A673 (cell line): ENCODE results near the gene SIM2. TPM values are rescaled to one million over a fixed set of nuclear protein-coding genes. Genes with fewer than 3 reads are reported as not detected.
A peak's percentile ranks its signal among the peaks of the same experiment; 100 is the strongest.

Experiments
- BruUV-seq: library from RNA; stranded (reverse); fragments of 400-500 nt; replicated peaks from 2 replicates; lab custom pipeline; 2021; lab: Mats Ljungman, UMichigan
- CTCF ChIA-PET: fragments of 300-600 bp; sonication (Branson Sonifier 250); formaldehyde crosslinking; loops from one replicate; lab custom pipeline; 2022; ENCODE audit warnings: antibody characterized with exemption; lab: Charles Lee
- POLR2A ChIA-PET: fragments of 300-600 bp; sonication (Branson Sonifier 250); formaldehyde crosslinking; loops from one replicate; lab custom pipeline; 2022; ENCODE audit warnings: antibody characterized with exemption; ENCODE audit not compliant: low non-redundant PET; lab: Charles Lee
- DNase-seq: peaks from one replicate; pipeline ENCODE4 v3.0.0-alpha.2; 2015; ENCODE audit warnings: low spot score
- H3K27ac ChIP-seq: fragments of 200-600 bp; sonication (generic); 2 replicates; pipeline ENCODE4 v1.5.1; 2016; ENCODE audit warnings: mixed run types, low read depth, mild to moderate bottlenecking, mixed read lengths, antibody characterized with exemption, low read length; ENCODE audit not compliant: poor library complexity, severe bottlenecking
- H3K27me3 ChIP-seq: fragments of 200-600 bp; sonication (generic); replicated peaks from 2 replicates; pipeline ENCODE4 v1.6.1; 2017; ENCODE audit warnings: mixed run types, low read depth, mild to moderate bottlenecking, mixed read lengths, antibody characterized with exemption, low read length; ENCODE audit not compliant: insufficient read depth, poor library complexity
- H3K36me3 ChIP-seq: fragments of 200-600 bp; sonication (generic); 2 replicates; pipeline ENCODE4 v1.6.1; 2016; ENCODE audit warnings: mixed run types, mild to moderate bottlenecking, mixed read lengths, antibody characterized with exemption, low read length; ENCODE audit not compliant: insufficient read depth, poor library complexity, severe bottlenecking
- H3K4me1 ChIP-seq: fragments of 200-600 bp; sonication (generic); 2 replicates; pipeline ENCODE4 v1.6.1; 2017; ENCODE audit warnings: mixed run types, mild to moderate bottlenecking, mixed read lengths, antibody characterized with exemption, low read length; ENCODE audit not compliant: insufficient read depth, poor library complexity, severe bottlenecking
- H3K4me3 ChIP-seq: fragments of 200-600 bp; sonication (generic); 2 replicates; pipeline ENCODE4 v1.5.1; 2016; ENCODE audit warnings: low read depth, mixed run types, mild to moderate bottlenecking, mixed read lengths, low read length; ENCODE audit not compliant: poor library complexity, severe bottlenecking
- H3K9me3 ChIP-seq: fragments of 200-600 bp; sonication (generic); 2 replicates; pipeline ENCODE4 v1.6.1; 2016; ENCODE audit warnings: mixed run types, low read depth, mild to moderate bottlenecking, mixed read lengths, antibody characterized with exemption, low read length; ENCODE audit not compliant: poor library complexity, severe bottlenecking
- EZH2 ChIP-seq: fragments of 200-600 bp; sonication (generic); IDR thresholded peaks from 2 replicates; pipeline ENCODE4 v1.6.1; 2017; ENCODE audit warnings: borderline replicate concordance, low read depth, mild to moderate bottlenecking, mixed read lengths, antibody characterized with exemption, low read length; ENCODE audit not compliant: poor library complexity, severe bottlenecking
- intact Hi-C: fragments of 100-400 bp; cut with micrococcal nuclease; formaldehyde crosslinking; loops from one replicate; pipeline ENCODE4 v1.10.0; 2022; ENCODE audit not compliant: unreplicated experiment
- total RNA-seq: library from RNA; stranded (reverse); gene quantifications from 2 replicates; pipeline ENCODE4 v1.2.3, GENCODE V29; 2021
- TF ChIP-seq, protein P1 (sequence below): fragments of 300-800, 200-600 bp; sonication (generic); conservative IDR thresholded peaks from 2 replicates; pipeline ENCODE4 v1.5.1; 2017; ENCODE audit warnings: low read depth, mild to moderate bottlenecking, antibody characterized with exemption, low read length, moderate library complexity, mixed read lengths

SIM2 gene
- total RNA-seq, 1 experiment from 2014 or later: 42.7 TPM

GRCh38 chr21:36785615-36786014 is 86.7 kb downstream of the SIM2 start:
- H3K4me3 ChIP-seq: no peak overlapping the region
- no TSS peak for BruUV-seq
- no peak for DNase-seq
- no peak overlapping the region for H3K27ac ChIP-seq
- ChIA-PET POLR2A (no interaction called here), CTCF (no interaction called here)
- intact Hi-C loops: no loop called here
- no peaks in the 10 kb centered on the region for H3K9me3 ChIP-seq
- H3K4me1 ChIP-seq: peaks cover 16% of the 10 kb centered on the region
- H3K27me3 ChIP-seq: no peaks in the 10 kb centered on the region
- no peaks in the 10 kb centered on the region for H3K36me3 ChIP-seq
- TF ChIP-seq, protein P1, sequence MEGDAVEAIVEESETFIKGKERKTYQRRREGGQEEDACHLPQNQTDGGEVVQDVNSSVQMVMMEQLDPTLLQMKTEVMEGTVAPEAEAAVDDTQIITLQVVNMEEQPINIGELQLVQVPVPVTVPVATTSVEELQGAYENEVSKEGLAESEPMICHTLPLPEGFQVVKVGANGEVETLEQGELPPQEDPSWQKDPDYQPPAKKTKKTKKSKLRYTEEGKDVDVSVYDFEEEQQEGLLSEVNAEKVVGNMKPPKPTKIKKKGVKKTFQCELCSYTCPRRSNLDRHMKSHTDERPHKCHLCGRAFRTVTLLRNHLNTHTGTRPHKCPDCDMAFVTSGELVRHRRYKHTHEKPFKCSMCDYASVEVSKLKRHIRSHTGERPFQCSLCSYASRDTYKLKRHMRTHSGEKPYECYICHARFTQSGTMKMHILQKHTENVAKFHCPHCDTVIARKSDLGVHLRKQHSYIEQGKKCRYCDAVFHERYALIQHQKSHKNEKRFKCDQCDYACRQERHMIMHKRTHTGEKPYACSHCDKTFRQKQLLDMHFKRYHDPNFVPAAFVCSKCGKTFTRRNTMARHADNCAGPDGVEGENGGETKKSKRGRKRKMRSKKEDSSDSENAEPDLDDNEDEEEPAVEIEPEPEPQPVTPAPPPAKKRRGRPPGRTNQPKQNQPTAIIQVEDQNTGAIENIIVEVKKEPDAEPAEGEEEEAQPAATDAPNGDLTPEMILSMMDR: no peak
- TF ChIP-seq EZH2: no peak

DNA sequence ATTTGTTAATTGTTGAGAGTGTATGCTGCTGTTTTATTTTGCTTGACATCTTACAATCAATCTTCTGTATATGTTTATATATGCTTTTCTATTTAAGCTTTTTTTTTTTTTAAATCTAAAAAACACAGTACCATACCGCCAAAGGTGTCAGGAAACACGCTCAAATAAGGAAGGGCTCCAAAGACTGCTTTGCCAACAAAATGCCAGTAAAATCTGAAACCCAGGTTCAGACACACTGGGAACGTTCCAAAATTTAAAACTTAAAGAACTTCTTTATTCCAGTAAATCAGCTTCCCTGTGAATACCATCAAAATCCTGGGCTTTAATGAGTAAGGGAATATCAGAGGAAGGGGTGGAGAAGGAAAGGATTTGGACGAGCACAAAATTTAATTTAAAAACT is 87.3 kb downstream of the SIM2 start:
- Histone ChIP-seq H3K36me3 (no peaks in the 10 kb centered on the region), H3K4me1 (peaks cover 16% of the 10 kb centered on the region), H3K9me3 (no peaks in the 10 kb centered on the region), H3K27me3 (no peaks in the 10 kb centered on the region), H3K4me3 (no peak overlapping the region), H3K27ac (no peak overlapping the region)
- intact Hi-C loops: no loop called here
- no peak for DNase-seq
- ChIA-PET CTCF (no interaction called here), POLR2A (no interaction called here)
- TF ChIP-seq EZH2: no peak
- TF ChIP-seq, protein P1: no peak
- BruUV-seq: no TSS peak

GRCh38 chr21:36788120-36788638 is 89.3 kb downstream of the SIM2 start:
- H3K27me3 ChIP-seq: no peaks in the 10 kb centered on the region
- no peaks in the 10 kb centered on the region for H3K36me3 ChIP-seq
- ChIA-PET POLR2A (no interaction called here), CTCF (no interaction called here)
- no peak for TF ChIP-seq EZH2
- TF ChIP-seq, protein P1: no peak
- peaks cover 16% of the 10 kb centered on the region for H3K4me1 ChIP-seq
- no peaks in the 10 kb centered on the region for H3K9me3 ChIP-seq
- H3K4me3 ChIP-seq: peak overlapping the region; percentile 13
- peak overlapping the region; percentile 26 for H3K27ac ChIP-seq
- no TSS peak for BruUV-seq
- intact Hi-C loops: no loop called here
- peak; percentile 59 for DNase-seq
